ENCODE measurements around the gene XPNPEP3.

XPNPEP3 gene

GRCh38 chr22:40950962-40951794, 94.2 kb downstream of the XPNPEP3 start, which contains the start of gene RBX1:
TSS of gene RBX1 (plus strand) at chr22:40951378. CDS start at chr22:40951399, 21 bp downstream.
- DNase-seq, result peak; percentile 97

DNA sequence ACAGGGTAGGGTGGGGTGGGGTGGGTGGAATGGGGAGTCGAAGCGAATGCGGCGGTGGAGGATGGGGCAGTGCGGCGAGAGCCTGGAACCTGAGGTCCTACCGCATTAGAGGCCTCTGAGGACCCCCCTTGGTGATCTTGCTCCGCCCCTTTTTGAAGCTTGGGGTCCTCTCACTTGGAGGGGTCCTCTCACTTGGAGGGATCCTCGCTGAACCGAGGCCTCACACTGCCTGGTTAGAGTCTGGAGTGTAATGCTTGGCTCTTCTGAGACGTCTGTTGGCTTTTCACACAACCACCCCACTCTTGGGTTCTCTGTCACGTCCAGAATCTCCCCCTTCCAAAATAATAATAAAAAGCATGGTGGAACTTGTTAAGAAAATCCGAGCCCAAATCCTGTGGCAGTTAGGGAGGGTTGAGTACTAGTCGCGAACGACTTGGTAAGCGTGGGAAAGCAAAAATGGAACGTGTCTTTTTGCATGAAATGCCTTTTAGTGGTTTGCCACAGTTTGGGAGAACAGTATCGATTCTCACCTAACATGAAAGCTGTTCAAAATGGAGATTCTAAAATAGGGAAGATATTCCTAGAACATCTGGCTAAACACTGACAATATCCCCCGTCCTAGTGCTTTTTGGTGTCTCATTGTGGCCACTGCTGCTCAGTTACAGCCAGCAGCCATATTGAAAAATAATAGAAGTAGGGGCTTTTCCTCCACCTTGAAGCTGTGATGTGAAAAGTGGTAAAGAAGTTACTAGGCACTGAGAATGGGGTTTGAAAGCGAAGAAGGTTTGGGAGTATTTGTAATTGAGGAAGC, 95.1 kb downstream of the XPNPEP3 start:
- no peak for DNase-seq

- DNase-seq, result no peak
Observed at GRCh38 chr22:40953471-40953870, 96.5 kb downstream of the XPNPEP3 start.

- no peak for DNase-seq
Observed at GRCh38 chr22:40954113-40954512, 97.2 kb downstream of the XPNPEP3 start.

GRCh38 chr22:40955571-40955970, 98.6 kb downstream of the XPNPEP3 start:
- no peak for DNase-seq

- no peak for DNase-seq
Observed at GRCh38 chr22:40957601-40958000, 100.7 kb downstream of the XPNPEP3 start.

GRCh38 chr22:40958299-40958698, 101.4 kb downstream of the XPNPEP3 start:
- no peak for DNase-seq

DNA sequence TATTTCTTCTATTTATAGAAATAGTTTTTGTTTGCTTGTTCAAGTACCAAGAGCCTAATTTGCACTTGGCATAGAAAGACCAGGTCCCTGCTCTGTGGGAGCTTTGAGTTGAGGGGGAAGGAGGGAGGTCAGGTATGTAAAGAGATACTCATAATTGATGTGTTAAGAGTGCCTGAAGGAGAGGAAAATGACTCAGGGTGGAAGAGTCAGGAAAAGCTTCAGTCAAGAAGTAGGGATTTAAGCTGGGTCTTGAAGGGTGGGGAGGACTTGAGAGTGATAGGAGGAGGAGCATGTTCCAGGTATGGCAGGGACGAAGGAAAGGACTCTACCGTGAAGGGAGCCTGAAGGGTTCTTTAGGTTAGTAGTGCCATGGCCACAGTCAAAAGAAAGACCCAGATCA, 103.2 kb downstream of the XPNPEP3 start:
- no peak for DNase-seq

DNA sequence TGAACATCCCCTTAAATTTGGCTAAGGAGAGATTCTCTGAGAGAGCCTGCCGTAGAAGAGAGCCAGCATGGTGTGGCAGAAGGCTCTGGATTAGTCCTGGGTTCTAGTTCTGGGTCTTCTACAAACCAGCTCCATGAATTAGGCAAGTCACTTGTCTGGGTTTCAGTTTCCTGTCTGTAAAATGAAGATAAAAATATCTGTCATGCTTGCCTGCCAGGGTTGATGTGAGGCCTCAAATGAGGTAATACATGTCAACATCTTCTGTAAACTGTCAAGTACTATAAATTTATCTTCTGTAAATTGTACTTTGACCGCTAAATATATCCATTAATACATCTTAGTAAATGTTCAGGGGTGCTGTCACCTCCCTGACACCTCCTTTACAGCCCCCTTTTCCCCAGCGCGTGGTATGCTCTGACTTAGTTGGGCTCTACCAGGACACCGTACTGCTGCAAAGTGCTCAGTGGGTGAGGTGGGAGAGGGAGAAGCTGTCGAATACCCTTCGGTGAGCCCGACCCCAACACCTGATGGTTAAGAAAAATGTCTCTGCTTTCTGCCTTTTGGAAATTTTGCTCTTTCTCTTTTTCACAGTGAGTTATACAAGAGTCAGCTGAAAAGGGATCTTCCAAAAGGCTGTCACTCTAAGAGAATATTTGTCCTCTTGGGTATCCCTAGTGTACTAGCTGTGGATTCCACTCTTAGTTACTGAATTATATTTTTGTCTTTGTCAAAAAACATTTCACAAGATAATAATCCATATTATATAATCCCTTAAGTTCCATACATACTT, 109.2 kb downstream of the XPNPEP3 start:
- no peak for DNase-seq

- no peak for DNase-seq
Observed at GRCh38 chr22:40966726-40967085, 109.8 kb downstream of the XPNPEP3 start.

DNA sequence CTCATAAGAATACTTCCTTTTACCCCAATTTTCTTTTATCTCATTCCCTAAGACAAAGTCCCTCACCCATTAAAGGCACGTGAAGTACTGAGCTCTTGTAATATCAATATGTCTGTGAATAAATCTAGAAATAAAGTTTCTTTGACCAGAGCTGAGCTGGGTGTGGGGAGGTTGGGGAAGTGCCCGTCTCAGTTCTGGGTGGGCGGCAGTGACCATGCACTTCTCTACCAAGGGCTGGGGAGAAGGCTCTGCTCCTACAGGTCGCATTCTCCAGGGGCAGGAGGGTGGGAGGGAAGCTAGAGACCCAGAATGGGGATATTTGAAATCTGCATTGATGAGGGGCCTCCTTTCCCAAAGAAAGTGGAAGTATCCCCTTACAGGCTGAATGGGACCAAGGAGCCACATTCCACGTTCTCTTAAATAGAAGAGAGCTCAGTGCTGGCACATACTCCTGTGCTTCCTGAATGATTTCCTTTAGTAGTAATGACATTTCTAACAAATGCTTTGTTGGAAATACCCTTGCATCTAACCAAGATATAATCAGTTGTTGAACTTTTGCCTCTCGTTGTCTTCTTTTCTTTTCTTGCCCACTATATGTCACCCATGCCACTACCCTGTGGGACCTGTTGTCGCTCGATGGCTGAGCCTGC, 110.3 kb downstream of the XPNPEP3 start:
- no peak for DNase-seq

- no peak for DNase-seq
Observed at GRCh38 chr22:40972587-40972986, 115.6 kb downstream of the XPNPEP3 start.

GRCh38 chr22:40973144-40973543, 116.2 kb downstream of the XPNPEP3 start:
- no peak for DNase-seq

DNA sequence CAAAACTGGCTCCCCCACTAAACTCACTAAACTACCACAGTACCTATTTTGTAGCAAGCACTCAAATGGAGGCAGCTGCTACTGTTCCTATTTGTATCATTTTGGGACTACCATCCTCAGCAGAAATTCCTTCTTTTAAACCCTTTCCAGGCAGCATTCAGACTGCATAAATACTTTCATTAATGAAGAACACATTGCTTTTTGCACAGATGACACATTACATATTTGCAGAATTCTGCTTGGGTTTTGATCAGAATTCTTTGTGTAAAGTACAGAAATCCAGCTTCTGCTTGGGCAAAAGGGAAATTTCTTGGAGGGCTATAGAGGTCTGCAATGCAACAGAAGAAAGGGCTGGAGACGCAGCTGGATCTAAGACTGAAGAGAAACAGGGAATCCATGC, 118.4 kb downstream of the XPNPEP3 start:
- DNase-seq, result no peak

DNA sequence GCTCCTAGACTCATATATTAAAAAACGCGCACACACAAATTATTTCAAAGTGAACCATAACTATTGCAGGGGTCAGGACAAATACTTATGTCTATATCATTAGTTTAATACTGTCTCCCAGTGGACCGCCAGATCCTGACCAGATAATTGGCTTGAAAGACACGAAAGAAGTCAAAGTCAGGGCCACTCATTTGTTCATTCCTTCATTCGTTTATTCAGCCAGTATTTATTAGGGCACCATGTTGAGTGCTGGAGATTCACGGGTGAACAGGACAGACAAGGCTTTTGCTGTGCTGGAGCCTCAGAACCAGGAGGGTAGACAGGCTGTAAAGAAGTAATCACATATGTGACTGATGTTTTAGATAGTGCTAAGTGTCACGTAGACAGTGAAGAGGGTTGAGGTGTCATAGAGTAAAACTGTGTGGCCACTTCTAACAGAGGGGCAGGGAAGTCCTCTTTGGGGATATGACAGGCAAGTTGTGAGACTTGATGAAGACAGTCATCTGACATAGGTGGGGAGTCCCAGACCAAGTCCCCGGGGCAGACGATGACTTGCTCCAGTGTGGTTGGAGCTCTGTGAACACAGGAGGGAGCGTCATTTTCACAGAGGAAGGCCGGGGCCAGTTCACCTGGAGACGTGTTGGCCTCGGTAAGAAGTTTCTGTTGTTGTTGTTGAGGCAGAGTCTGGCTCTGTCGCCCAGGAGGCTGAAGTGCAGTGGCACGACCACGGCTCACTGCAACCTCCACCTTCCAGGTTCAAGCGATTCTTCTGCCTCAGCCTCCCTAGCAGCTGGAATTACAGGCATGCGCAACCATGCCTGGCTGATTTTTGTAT, 120.1 kb downstream of the XPNPEP3 start:
- DNase-seq, result no peak

DNA sequence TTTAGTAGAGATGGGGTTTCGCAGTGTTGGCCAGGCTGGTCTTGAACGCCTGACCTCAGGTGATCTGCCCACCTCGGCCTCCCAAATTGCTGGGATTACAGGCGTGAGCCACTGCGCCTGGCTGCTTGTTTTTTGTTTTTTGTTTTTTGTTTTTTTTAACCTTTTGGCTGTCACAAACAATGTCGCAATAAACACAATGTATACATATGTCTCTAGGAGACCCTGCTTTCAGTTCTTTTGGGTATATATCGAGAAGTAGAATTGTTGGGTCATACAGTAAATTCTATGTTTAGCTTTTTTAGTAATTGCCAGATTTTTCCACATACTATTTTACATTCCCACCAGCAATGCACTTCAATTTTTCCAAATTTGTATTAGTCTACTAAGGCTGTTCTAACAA, 122.2 kb downstream of the XPNPEP3 start:
- no peak for DNase-seq

- no peak for DNase-seq
Observed at GRCh38 chr22:40979871-40980270, 122.9 kb downstream of the XPNPEP3 start.
